ENCODE data around the gene PRSS27.

The PRSS27 gene

DNA sequence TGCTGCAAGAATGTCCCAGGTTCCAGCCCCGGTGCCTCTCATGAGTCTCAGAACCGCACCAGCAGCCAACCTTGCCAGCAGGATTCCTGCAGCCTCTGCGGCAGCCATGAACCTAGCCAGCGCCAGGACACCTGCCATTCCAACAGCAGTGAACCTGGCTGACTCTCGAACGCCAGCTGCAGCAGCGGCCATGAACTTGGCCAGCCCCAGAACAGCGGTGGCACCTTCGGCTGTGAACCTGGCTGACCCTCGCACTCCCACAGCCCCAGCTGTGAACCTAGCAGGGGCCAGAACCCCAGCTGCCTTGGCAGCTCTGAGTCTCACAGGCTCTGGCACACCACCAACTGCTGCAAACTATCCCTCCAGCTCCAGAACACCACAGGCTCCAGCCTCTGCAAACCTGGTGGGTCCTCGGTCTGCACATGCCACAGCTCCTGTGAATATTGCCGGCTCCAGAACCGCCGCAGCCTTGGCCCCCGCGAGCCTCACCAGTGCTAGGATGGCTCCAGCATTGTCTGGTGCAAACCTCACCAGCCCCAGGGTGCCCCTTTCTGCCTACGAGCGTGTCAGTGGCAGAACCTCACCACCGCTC lies 47.2 kb upstream of the PRSS27 start:
- TF ChIP-seq, protein P1, sequence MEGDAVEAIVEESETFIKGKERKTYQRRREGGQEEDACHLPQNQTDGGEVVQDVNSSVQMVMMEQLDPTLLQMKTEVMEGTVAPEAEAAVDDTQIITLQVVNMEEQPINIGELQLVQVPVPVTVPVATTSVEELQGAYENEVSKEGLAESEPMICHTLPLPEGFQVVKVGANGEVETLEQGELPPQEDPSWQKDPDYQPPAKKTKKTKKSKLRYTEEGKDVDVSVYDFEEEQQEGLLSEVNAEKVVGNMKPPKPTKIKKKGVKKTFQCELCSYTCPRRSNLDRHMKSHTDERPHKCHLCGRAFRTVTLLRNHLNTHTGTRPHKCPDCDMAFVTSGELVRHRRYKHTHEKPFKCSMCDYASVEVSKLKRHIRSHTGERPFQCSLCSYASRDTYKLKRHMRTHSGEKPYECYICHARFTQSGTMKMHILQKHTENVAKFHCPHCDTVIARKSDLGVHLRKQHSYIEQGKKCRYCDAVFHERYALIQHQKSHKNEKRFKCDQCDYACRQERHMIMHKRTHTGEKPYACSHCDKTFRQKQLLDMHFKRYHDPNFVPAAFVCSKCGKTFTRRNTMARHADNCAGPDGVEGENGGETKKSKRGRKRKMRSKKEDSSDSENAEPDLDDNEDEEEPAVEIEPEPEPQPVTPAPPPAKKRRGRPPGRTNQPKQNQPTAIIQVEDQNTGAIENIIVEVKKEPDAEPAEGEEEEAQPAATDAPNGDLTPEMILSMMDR (IDR thresholded peaks at IDR 0.05; ENCODE audit: low read depth, low read length), result no peak
- TF ChIP-seq MYC (IDR thresholded peaks at IDR 0.05; ENCODE audit: low read depth, low read length) (no peak), POLR2A (IDR thresholded peaks at IDR 0.05; ENCODE audit: extremely low read depth, insufficient read length) (no peak)
- TF ChIP-seq, protein P2, sequence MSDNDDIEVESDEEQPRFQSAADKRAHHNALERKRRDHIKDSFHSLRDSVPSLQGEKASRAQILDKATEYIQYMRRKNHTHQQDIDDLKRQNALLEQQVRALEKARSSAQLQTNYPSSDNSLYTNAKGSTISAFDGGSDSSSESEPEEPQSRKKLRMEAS (IDR thresholded peaks at IDR 0.05; ENCODE audit: low read depth, low read length), result no peak
- no peak overlapping the region for H3K4me3 ChIP-seq (ENCODE audit: low read depth, low read length)
- no peak for DNase-seq (ENCODE audit: low read depth)

DNA sequence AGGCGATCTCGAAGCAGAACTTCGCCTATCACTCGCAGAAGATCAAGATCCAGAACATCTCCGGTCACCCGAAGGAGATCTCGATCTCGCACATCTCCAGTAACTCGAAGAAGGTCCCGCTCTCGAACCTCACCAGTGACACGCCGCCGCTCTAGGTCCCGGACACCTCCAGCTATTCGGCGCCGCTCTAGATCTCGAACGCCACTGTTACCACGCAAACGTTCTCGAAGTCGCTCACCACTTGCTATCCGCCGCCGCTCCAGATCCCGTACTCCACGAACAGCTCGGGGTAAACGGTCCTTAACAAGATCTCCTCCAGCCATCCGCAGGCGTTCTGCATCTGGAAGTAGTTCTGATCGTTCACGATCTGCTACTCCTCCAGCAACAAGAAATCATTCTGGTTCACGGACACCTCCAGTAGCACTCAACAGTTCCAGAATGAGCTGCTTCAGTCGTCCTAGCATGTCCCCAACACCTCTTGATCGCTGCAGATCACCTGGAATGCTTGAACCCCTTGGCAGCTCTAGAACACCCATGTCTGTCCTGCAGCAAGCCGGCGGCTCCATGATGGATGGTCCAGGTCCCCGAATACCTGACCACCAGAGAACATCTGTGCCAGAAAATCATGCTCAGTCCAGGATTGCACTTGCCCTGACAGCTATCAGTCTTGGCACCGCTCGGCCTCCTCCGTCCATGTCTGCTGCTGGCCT lies 46.6 kb upstream of the PRSS27 start:
- no peak overlapping the region for H3K4me3 ChIP-seq (ENCODE audit: low read depth, low read length)
- no peak for DNase-seq (ENCODE audit: low read depth)
- TF ChIP-seq, protein P1 (IDR thresholded peaks at IDR 0.05; ENCODE audit: low read depth, low read length), result no peak
- TF ChIP-seq MYC (IDR thresholded peaks at IDR 0.05; ENCODE audit: low read depth, low read length), result no peak
- TF ChIP-seq POLR2A (IDR thresholded peaks at IDR 0.05; ENCODE audit: extremely low read depth, insufficient read length), result no peak
- TF ChIP-seq, protein P2 (IDR thresholded peaks at IDR 0.05; ENCODE audit: low read depth, low read length), result no peak

DNA sequence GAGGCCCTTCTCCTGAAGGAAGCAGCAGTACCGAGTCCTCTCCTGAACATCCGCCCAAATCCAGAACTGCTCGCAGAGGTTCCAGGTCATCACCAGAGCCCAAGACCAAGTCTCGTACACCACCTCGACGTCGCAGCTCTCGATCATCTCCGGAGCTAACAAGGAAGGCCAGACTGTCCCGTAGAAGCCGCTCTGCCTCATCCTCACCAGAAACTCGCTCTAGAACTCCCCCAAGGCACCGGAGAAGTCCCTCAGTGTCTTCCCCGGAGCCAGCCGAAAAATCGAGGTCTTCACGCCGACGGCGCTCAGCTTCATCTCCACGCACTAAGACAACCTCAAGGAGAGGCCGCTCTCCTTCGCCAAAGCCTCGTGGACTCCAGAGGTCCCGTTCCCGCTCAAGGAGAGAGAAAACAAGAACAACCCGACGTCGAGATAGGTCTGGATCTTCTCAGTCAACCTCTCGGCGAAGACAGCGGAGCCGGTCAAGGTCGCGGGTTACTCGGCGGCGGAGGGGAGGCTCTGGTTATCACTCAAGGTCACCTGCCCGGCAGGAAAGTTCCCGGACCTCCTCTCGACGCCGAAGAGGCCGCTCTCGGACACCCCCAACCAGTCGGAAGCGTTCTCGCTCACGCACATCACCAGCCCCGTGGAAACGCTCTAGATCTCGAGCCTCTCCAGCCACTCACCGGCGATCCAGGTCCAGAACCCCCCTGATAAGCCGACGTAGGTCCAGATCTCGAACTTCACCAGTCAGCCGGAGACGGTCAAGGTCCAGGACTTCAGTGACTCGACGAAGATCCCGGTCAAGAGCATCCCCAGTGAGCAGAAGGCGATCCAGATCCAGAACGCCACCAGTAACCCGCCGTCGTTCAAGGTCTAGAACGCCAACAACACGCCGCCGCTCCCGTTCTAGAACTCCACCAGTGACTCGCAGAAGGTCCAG lies 45.7 kb upstream of the PRSS27 start:
- no peak for DNase-seq (ENCODE audit: low read depth)
- no peak overlapping the region for H3K4me3 ChIP-seq (ENCODE audit: low read depth, low read length)
- TF ChIP-seq, protein P1 (IDR thresholded peaks at IDR 0.05; ENCODE audit: low read depth, low read length), result no peak
- TF ChIP-seq, protein P2 (IDR thresholded peaks at IDR 0.05; ENCODE audit: low read depth, low read length), result no peak
- no peak for TF ChIP-seq MYC (IDR thresholded peaks at IDR 0.05; ENCODE audit: low read depth, low read length)
- TF ChIP-seq POLR2A (IDR thresholded peaks at IDR 0.05; ENCODE audit: extremely low read depth, insufficient read length), result no peak

DNA sequence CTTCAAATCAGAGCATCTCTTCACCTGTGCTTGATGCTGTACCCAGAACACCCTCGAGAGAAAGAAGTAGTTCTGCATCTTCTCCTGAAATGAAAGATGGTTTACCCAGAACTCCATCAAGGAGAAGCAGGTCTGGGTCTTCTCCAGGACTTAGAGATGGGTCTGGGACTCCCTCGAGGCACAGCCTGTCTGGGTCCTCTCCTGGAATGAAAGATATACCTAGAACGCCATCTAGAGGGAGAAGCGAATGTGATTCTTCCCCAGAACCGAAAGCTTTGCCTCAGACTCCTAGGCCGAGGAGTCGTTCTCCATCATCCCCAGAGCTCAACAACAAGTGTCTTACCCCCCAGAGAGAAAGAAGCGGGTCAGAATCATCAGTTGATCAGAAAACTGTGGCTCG lies 44.7 kb upstream of the PRSS27 start:
- no peak for TF ChIP-seq POLR2A (IDR thresholded peaks at IDR 0.05; ENCODE audit: extremely low read depth, insufficient read length)
- TF ChIP-seq, protein P2 (IDR thresholded peaks at IDR 0.05; ENCODE audit: low read depth, low read length), result no peak
- TF ChIP-seq, protein P1 (IDR thresholded peaks at IDR 0.05; ENCODE audit: low read depth, low read length), result no peak
- no peak overlapping the region for H3K4me3 ChIP-seq (ENCODE audit: low read depth, low read length)
- no peak for DNase-seq (ENCODE audit: low read depth)

DNA sequence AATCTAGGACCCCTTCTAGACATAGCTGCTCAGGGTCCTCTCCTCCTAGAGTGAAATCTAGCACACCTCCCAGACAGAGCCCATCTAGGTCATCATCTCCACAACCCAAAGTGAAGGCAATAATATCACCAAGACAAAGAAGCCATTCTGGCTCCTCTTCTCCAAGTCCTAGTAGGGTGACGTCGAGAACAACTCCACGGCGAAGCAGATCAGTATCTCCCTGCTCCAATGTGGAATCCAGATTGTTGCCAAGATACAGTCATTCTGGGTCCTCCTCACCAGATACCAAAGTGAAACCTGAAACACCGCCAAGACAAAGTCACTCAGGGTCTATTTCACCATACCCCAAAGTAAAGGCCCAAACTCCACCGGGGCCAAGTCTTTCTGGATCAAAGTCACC lies 43.1 kb upstream of the PRSS27 start:
- DNase-seq (ENCODE audit: low read depth), result no peak
- TF ChIP-seq, protein P1 (IDR thresholded peaks at IDR 0.05; ENCODE audit: low read depth, low read length), result no peak
- TF ChIP-seq, protein P2 (IDR thresholded peaks at IDR 0.05; ENCODE audit: low read depth, low read length), result no peak
- no peak for TF ChIP-seq POLR2A (IDR thresholded peaks at IDR 0.05; ENCODE audit: extremely low read depth, insufficient read length)
- TF ChIP-seq MYC (IDR thresholded peaks at IDR 0.05; ENCODE audit: low read depth, low read length), result no peak
- H3K4me3 ChIP-seq (ENCODE audit: low read depth, low read length), result no peak overlapping the region

All from NB4 (cell line).